Measurements from ENCODE around the gene ATAD3B.

- TF ChIP-seq, protein P1, sequence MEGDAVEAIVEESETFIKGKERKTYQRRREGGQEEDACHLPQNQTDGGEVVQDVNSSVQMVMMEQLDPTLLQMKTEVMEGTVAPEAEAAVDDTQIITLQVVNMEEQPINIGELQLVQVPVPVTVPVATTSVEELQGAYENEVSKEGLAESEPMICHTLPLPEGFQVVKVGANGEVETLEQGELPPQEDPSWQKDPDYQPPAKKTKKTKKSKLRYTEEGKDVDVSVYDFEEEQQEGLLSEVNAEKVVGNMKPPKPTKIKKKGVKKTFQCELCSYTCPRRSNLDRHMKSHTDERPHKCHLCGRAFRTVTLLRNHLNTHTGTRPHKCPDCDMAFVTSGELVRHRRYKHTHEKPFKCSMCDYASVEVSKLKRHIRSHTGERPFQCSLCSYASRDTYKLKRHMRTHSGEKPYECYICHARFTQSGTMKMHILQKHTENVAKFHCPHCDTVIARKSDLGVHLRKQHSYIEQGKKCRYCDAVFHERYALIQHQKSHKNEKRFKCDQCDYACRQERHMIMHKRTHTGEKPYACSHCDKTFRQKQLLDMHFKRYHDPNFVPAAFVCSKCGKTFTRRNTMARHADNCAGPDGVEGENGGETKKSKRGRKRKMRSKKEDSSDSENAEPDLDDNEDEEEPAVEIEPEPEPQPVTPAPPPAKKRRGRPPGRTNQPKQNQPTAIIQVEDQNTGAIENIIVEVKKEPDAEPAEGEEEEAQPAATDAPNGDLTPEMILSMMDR (conservative IDR thresholded peaks at IDR 0.05; ENCODE audit: low read depth, low read length): no peak
- TF ChIP-seq POLR2A (IDR thresholded peaks at IDR 0.05; ENCODE audit: low read depth, low read length) (no peak), CEBPB (IDR thresholded peaks at IDR 0.05; ENCODE audit: low read depth, low read length) (no peak), BHLHE40 (IDR thresholded peaks at IDR 0.05; ENCODE audit: low read depth, low read length) (no peak), MXI1 (IDR thresholded peaks at IDR 0.05; ENCODE audit: borderline replicate concordance, low read depth, low read length) (no peak), RAD21 (IDR thresholded peaks at IDR 0.05; ENCODE audit: low read length) (no peak), RCOR1 (IDR thresholded peaks at IDR 0.05; ENCODE audit: insufficient replicate concordance, low read length) (no peak), SMC3 (IDR thresholded peaks at IDR 0.05; ENCODE audit: low read depth, low read length) (no peak), RFX5 (IDR thresholded peaks at IDR 0.05; ENCODE audit: low read depth, low read length) (no peak), USF2 (IDR thresholded peaks at IDR 0.05; ENCODE audit: low read depth, low read length) (no peak), FOS (IDR thresholded peaks at IDR 0.05; ENCODE audit: low read depth, low read length) (no peak), MAFK (IDR thresholded peaks at IDR 0.05; ENCODE audit: low read depth, low read length) (no peak), NFE2L2 (IDR thresholded peaks at IDR 0.05; ENCODE audit: low read depth, low read length) (no peak)
- TF ChIP-seq, protein P2, sequence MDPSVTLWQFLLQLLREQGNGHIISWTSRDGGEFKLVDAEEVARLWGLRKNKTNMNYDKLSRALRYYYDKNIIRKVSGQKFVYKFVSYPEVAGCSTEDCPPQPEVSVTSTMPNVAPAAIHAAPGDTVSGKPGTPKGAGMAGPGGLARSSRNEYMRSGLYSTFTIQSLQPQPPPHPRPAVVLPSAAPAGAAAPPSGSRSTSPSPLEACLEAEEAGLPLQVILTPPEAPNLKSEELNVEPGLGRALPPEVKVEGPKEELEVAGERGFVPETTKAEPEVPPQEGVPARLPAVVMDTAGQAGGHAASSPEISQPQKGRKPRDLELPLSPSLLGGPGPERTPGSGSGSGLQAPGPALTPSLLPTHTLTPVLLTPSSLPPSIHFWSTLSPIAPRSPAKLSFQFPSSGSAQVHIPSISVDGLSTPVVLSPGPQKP (IDR thresholded peaks at IDR 0.05; ENCODE audit: borderline replicate concordance, low read depth, low read length): no peak
Measured at GRCh38 chr1:1487701-1488100, 16.1 kb downstream of the ATAD3B start.
